DND-41 (cell line): ENCODE data around the gene RXRB.

ENCODE experiments used
- CTCF ChIP-seq: IDR thresholded peaks from 2 replicates; pipeline ENCODE4 v1.5.1; 2012; ENCODE audit warnings: borderline replicate concordance, low read length, moderate library complexity, mild to moderate bottlenecking; ENCODE audit not compliant: poor library complexity, severe bottlenecking; ENCODE audit errors: extremely low read depth
- EZH2 ChIP-seq: IDR thresholded peaks from 3 replicates; pipeline ENCODE4 v1.6.1; 2012; ENCODE audit warnings: borderline replicate concordance, low read depth, mild to moderate bottlenecking, moderate library complexity, low read length, inconsistent platforms; ENCODE audit not compliant: severe bottlenecking

- no peak for TF ChIP-seq EZH2
- TF ChIP-seq CTCF, result no peak
Measured at GRCh38 chr6:33236328-33236727, 35.9 kb upstream of the RXRB start.
